ENCODE measurements around the gene CTNND2. TPM values are rescaled to one million over a fixed set of nuclear protein-coding genes. Genes with fewer than 3 reads are reported as not detected.

The CTNND2 gene
- total and polyA plus RNA-seq, 9 of the 15 experiments (the other 6 are each of a cell fraction or from before 2014, with no cell fraction given) = 0.03 to 0.35 TPM; not detected in 7

GRCh38 chr5:10973316-10973715 is 930.9 kb downstream of the CTNND2 start (continued):
- TF ChIP-seq, protein P1, sequence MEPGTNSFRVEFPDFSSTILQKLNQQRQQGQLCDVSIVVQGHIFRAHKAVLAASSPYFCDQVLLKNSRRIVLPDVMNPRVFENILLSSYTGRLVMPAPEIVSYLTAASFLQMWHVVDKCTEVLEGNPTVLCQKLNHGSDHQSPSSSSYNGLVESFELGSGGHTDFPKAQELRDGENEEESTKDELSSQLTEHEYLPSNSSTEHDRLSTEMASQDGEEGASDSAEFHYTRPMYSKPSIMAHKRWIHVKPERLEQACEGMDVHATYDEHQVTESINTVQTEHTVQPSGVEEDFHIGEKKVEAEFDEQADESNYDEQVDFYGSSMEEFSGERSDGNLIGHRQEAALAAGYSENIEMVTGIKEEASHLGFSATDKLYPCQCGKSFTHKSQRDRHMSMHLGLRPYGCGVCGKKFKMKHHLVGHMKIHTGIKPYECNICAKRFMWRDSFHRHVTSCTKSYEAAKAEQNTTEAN (CRISPR knock-in tag; IDR thresholded peaks at IDR 0.05) = no peak
- TF ChIP-seq RFX1 (IDR thresholded peaks at IDR 0.05) (no peak), ZNF75A (CRISPR knock-in tag; IDR thresholded peaks at IDR 0.05) (no peak), ZNF398 (CRISPR knock-in tag; IDR thresholded peaks at IDR 0.05) (no peak), ZNF224 (CRISPR knock-in tag; IDR thresholded peaks at IDR 0.05) (no peak)

DNA sequence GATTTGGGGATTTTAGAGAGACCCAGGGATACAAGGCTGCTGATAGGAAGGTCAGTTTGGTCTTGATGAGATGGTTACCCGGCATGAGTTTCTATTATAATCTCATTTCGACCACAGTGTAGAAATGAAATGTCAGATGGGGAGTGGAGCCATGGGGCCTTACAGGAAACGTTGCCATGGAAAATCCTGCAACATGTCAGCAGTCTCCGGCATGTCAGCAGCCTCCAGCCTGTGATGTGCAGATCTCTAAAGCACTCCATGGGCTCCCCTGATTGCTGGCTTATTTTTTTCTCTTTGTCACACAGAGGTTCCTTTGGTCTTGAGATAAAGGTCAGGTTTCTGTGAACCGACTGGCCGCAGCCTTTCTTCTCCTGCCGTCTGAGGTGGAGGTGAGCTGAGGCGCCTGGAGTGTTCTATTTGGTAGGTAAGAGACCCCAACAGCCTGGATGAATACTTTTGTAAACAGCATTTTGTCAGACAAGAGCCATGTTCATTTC is 934.5 kb downstream of the CTNND2 start:
- Histone ChIP-seq H4K20me1 (replicated peaks; ENCODE audit: control insufficient read depth, insufficient read depth, low read length) (no peaks in the 10 kb centered on the region; the same call in 1 of the 2 replicates), H3K4me1 (replicated peaks in 1 of 2; ENCODE audit: control insufficient read depth in 2 of 2, insufficient read depth in 2 of 2, low read length in 2 of 2) (no peaks in the 10 kb centered on the region), H2AFZ (ENCODE audit: low read depth, low read length) (no peak overlapping the region), H3K4me2 (ENCODE audit: insufficient read depth, low read length) (no peak overlapping the region), H3K9me3 (replicated peaks; ENCODE audit: control insufficient read depth, insufficient read depth, low read depth, low read length) (no peaks in the 10 kb centered on the region), H3K36me3 (ENCODE audit: control insufficient read depth, insufficient read depth, low read length) (no peaks in the 10 kb centered on the region), H3K79me2 (ENCODE audit: control insufficient read depth, insufficient read depth, low read length) (no peaks in the 10 kb centered on the region), H3K9me1 (ENCODE audit: control insufficient read depth, insufficient read depth, low read length) (no peaks in the 10 kb centered on the region), H3K9ac (ENCODE audit: insufficient read depth in 1 of 2, low read depth in 2 of 2, low read length in 2 of 2) (no peak overlapping the region), H3K4me3 (no peak overlapping the region), H3K27ac (ENCODE audit: extremely low read depth, low read depth, low read length) (no peak overlapping the region), H3K27me3 (ENCODE audit: control insufficient read depth in 2 of 2, insufficient read depth in 2 of 2, low read length in 2 of 2) (peaks cover 24 to 30% of the 10 kb centered on the region in 2 experiments)
- TF ChIP-seq POLR2G (IDR thresholded peaks at IDR 0.05; ENCODE audit: low read depth, low read length) = no peak
- no peak for TF ChIP-seq IRF2 (CRISPR knock-in tag; IDR thresholded peaks at IDR 0.05)
- no peak for TF ChIP-seq THRB (CRISPR knock-in tag; conservative IDR thresholded peaks at IDR 0.05)
- no peak for TF ChIP-seq ZNF785 (CRISPR knock-in tag; IDR thresholded peaks at IDR 0.05)
- TF ChIP-seq E2F8 (IDR thresholded peaks at IDR 0.05; ENCODE audit: low read depth, partially characterized antibody) = no peak
- TF ChIP-seq CBFA2T2 (conservative IDR thresholded peaks at IDR 0.05) = no peak
- no peak for TF ChIP-seq CTBP1 (IDR thresholded peaks at IDR 0.05; ENCODE audit: borderline replicate concordance)
- no peak for TF ChIP-seq MEF2A (IDR thresholded peaks at IDR 0.05; ENCODE audit: control insufficient read depth, low read depth, low read length)
- no peak for TF ChIP-seq ZNF75A (CRISPR knock-in tag; IDR thresholded peaks at IDR 0.05)
- ChIA-PET CTCF (ENCODE audit: low intra/inter-chr PET ratio) (no interaction called here), POLR2A (no interaction called here)
- intact Hi-C loops (cut with micrococcal nuclease) = no loop called here
- no peak for DNase-seq (ENCODE audit: extremely low read depth in 1 of 4, low spot score in 3 of 4)
- in situ Hi-C loops (cut with MboI) = no loop called here
- ATAC-seq = no peak
- BruUV-seq (replicated peaks) = no TSS peak
- no peak for FAIRE-seq
- WGBS (ENCODE audit: insufficient coverage, low coverage, missing lambda C conversion rate) = 0% methylated on average over 8 of the region's 8 CpGs

All from K562 (cell line).